Measurements from ENCODE around the gene SLC39A3. TPM values are rescaled to one million over a fixed set of nuclear protein-coding genes. Genes with fewer than 3 reads are reported as not detected.

Gene SLC39A3
- total and polyA plus RNA-seq, 2 experiments from 2014 or later = 33.5 to 47.4 TPM

GRCh38 chr19:2733930-2734588 is 5.8 kb downstream of the SLC39A3 start:
- Mint-ChIP-seq H3K4me3 (no peak overlapping the region), H3K9me3 (no peaks in the 10 kb centered on the region), H3K4me1 (peaks cover 1% of the 10 kb centered on the region; the same call in 2 of the 3 replicates), H3K27me3 (ENCODE audit: insufficient read depth, low read depth, poor library complexity) (peaks cover 15% of the 10 kb centered on the region), H3K27ac (no peak overlapping the region), H3K36me3 (ENCODE audit: low read depth) (peaks cover 41% of the 10 kb centered on the region)
- Histone ChIP-seq H2AFZ (no peak overlapping the region), H3K27ac (ENCODE audit: low read depth) (no peak overlapping the region), H3K79me2 (replicated peaks; ENCODE audit: insufficient read depth) (peaks cover 2% of the 10 kb centered on the region; the same call in 1 of the 2 replicates), H3K4me3 (no peak overlapping the region), H3K27me3 (ENCODE audit: insufficient read depth) (no peaks in the 10 kb centered on the region), H4K20me1 (replicated peaks; ENCODE audit: insufficient read depth) (no peaks in the 10 kb centered on the region; the same call in none of the 2 replicates), H3K4me2 (no peak overlapping the region), H3K9me2 (ENCODE audit: insufficient read depth) (no peaks in the 10 kb centered on the region), H3F3A (replicated peaks; ENCODE audit: low read depth) (no peaks in the 10 kb centered on the region), H3K36me3 (ENCODE audit: insufficient read depth) (no peaks in the 10 kb centered on the region; the same call in 1 of the 2 replicates), H3K4me1 (ENCODE audit: insufficient read depth) (0 out of 2 replicates have a peak, but pooled peaks cover under 1% of the 10 kb centered on the region)
- TF ChIP-seq JUNB (IDR thresholded peaks at IDR 0.05; ENCODE audit: unreplicated experiment) (no peak), ZNF331 (CRISPR knock-in tag; IDR thresholded peaks at IDR 0.05; ENCODE audit: low read depth) (no peak), ZNF114 (CRISPR knock-in tag; IDR thresholded peaks at IDR 0.05) (no peak), CTCF (conservative IDR thresholded peaks at IDR 0.05; ENCODE audit: low read depth in 2 of 2) (no peak), POLR2AphosphoS5 (IDR thresholded peaks at IDR 0.05; ENCODE audit: low read depth) (no peak), REST (IDR thresholded peaks at IDR 0.05; ENCODE audit: unreplicated experiment) (no peak), EZH2phosphoT487 (IDR thresholded peaks at IDR 0.05; ENCODE audit: unreplicated experiment) (no peak), EZH2 (IDR thresholded peaks at IDR 0.05; ENCODE audit: low read depth, unreplicated experiment) (no peak)
- ATAC-seq (no peak), DNase-seq (ENCODE audit: low spot score) (no peak)

- no peak overlapping the region for H3K27ac ChIP-seq (ENCODE audit: low read depth)
- H3K27me3 ChIP-seq (ENCODE audit: insufficient read depth) = no peaks in the 10 kb centered on the region
- no peaks in the 10 kb centered on the region for H3K4me1 ChIP-seq (ENCODE audit: insufficient read depth)
- H3K4me1 Mint-ChIP-seq = no peaks in the 10 kb centered on the region
- H3K79me2 ChIP-seq (replicated peaks; ENCODE audit: insufficient read depth) = no peaks in the 10 kb centered on the region
- H2AFZ ChIP-seq = no peak overlapping the region
- no peak overlapping the region for H3K27ac Mint-ChIP-seq
- H3K9me2 ChIP-seq (ENCODE audit: insufficient read depth) = no peaks in the 10 kb centered on the region
- peaks cover 23% of the 10 kb centered on the region for H3K27me3 Mint-ChIP-seq (ENCODE audit: insufficient read depth, low read depth, poor library complexity)
- H3K36me3 ChIP-seq (ENCODE audit: insufficient read depth) = no peaks in the 10 kb centered on the region; the same call in 1 of the 2 replicates
- no peak overlapping the region for H3K4me2 ChIP-seq
- ATAC-seq (no peak), DNase-seq (ENCODE audit: low spot score) (no peak)
- H3K36me3 Mint-ChIP-seq (ENCODE audit: low read depth) = peaks cover 35% of the 10 kb centered on the region
- H3F3A ChIP-seq (replicated peaks; ENCODE audit: low read depth) = no peaks in the 10 kb centered on the region
- no peaks in the 10 kb centered on the region; the same call in none of the 2 replicates for H4K20me1 ChIP-seq (replicated peaks; ENCODE audit: insufficient read depth)
- H3K4me3 ChIP-seq = no peak overlapping the region
- H3K4me3 Mint-ChIP-seq = no peak overlapping the region
- H3K9me3 Mint-ChIP-seq = no peaks in the 10 kb centered on the region
- TF ChIP-seq CREB1 (CRISPR knock-in tag; IDR thresholded peaks at IDR 0.05; ENCODE audit: low read depth) = no peak
- TF ChIP-seq STAT1 (IDR thresholded peaks at IDR 0.05; ENCODE audit: unreplicated experiment) = no peak
- TF ChIP-seq POLR2AphosphoS5 (IDR thresholded peaks at IDR 0.05; ENCODE audit: low read depth) = no peak
Observed at GRCh38 chr19:2732883-2733282, 6.9 kb downstream of the SLC39A3 start.

Measured in GM23338 (cell line).